Adrenal gland (tissue), 5 donors: ENCODE data around the gene OTUB1.

Experiments
- CTCF ChIP-seq, 6 experiments: fragments of 450-650 bp in 4 of 6; fragments of 200-600 bp in 2 of 6; sonication (generic) in 1 of 6; IDR thresholded peaks; 1 replicate in 5 of 6; 2 replicates in 1 of 6; pipeline versions ENCODE4 v1.5.1 to v1.8.0; 2016 to 2021; ENCODE audit warnings: antibody characterized with exemption in 6 of 6, mild to moderate bottlenecking in 2 of 6, moderate library complexity in 1 of 6
- POLR2A ChIP-seq, 2 donors: fragments of 450-650 bp; IDR thresholded peaks; one replicate each; pipeline ENCODE4 v1.6.1; 2017; ENCODE audit warnings: antibody characterized with exemption in 2 of 2, mild to moderate bottlenecking in 2 of 2, moderate library complexity in 1 of 2
- donor health status: DM: no; HTN: no; CAD: no.

- TF ChIP-seq CTCF (IDR thresholded peaks at IDR 0.05) = no peak
- TF ChIP-seq POLR2A (IDR thresholded peaks at IDR 0.05) = no peak
Observed at GRCh38 chr11:64035576-64035975, 49.3 kb downstream of the OTUB1 start, which contains the start of gene FLRT1.
